HepG2 (cell line): ENCODE measurements around the gene AKR7A2. TPM values are rescaled to one million over a fixed set of nuclear protein-coding genes. Genes with fewer than 3 reads are reported as not detected.
"Not testable (repeated sequence)": the region's sequence is repeated elsewhere in the genome, so short reads cannot be mapped to it uniquely, and the experiment has no call there.

Experiments
- ATAC-seq: fragments of 200-7000 bp; cut with Tn5 transposase; 3 replicates; pipeline ENCODE4 v1.9.1; 2020; ENCODE audit warnings: mild to moderate bottlenecking, moderate library complexity
- BruUV-seq: library from RNA; stranded (reverse); fragments of 400-500 nt; replicated peaks from 2 replicates; lab custom pipeline; 2021; lab: Mats Ljungman, UMichigan
- CTCF ChIA-PET: fragments of 300-600 bp; formaldehyde crosslinking; extraction: SDS; loops from one replicate; lab custom pipeline; 2021; ENCODE audit warnings: low total read pairs, inconsistent platforms, low intra/inter-chr PET ratio; lab: Yijun Ruan, JAX
- POLR2A ChIA-PET: fragments of 350-600 bp; sonication (Branson Sonifier 250); formaldehyde crosslinking; loops from one replicate; lab custom pipeline; 2020; ENCODE audit warnings: antibody characterized with exemption, inconsistent platforms; lab: Yijun Ruan, JAX
- DNase-seq: peaks from one replicate; pipeline ENCODE4 v3.0.0-alpha.2; 2015; ENCODE audit warnings: low spot score
- FAIRE-seq: peaks from 3 replicates; lab custom pipeline; 2011; peaks lifted over from hg19 to GRCh38; lab: Jason Lieb, UNC
- H2AFZ ChIP-seq: one replicate; pipeline ENCODE4 v1.6.1; 2011; ENCODE audit warnings: low read length, inconsistent platforms
- H3K27ac ChIP-seq: fragments of 300-600 bp; 3 replicates; pipeline ENCODE4 v1.8.0; 2011; ENCODE audit warnings: mixed run types, mild to moderate bottlenecking, mixed read lengths, low read length, inconsistent platforms; ENCODE audit not compliant: insufficient read depth; ENCODE audit errors: extremely low read length
- H3K27me3 ChIP-seq, 2 experiments: fragments of 200-600 bp in 1 of 2; 2 replicates in 1 of 2; 3 replicates in 1 of 2; pipeline versions ENCODE4 v1.6.0 to v1.8.0; 2011; ENCODE audit warnings: low read length in 2 of 2, mild to moderate bottlenecking in 2 of 2, moderate library complexity in 2 of 2, inconsistent platforms in 1 of 2; ENCODE audit not compliant: insufficient read depth in 2 of 2, control insufficient read depth in 1 of 2
- H3K36me3 ChIP-seq, 2 experiments: fragments of 200-600 bp in 1 of 2; replicated peaks in 1 of 2; 2 replicates in 1 of 2; 3 replicates in 1 of 2; pipeline versions ENCODE4 v1.5.1 to v1.8.0; 2011; ENCODE audit warnings: low read length in 2 of 2, inconsistent platforms in 1 of 2; ENCODE audit not compliant: insufficient read depth in 2 of 2, control insufficient read depth in 1 of 2
- H3K4me1 ChIP-seq: 2 replicates; pipeline ENCODE4 v1.5.1; 2012; ENCODE audit warnings: low read length, inconsistent platforms; ENCODE audit not compliant: insufficient read depth
- H3K4me2 ChIP-seq: 2 replicates; pipeline ENCODE4 v1.6.0; 2011; ENCODE audit warnings: low read depth, low read length, inconsistent platforms
- H3K4me3 ChIP-seq, 3 experiments: fragments of 200-600 bp in 1 of 3; sonication (generic), shearing (Covaris generic) in 1 of 3; replicated peaks in 1 of 3; 2 replicates each; pipeline ENCODE4 v1.5.1; 2011 to 2016; ENCODE audit warnings: low read length in 3 of 3, inconsistent platforms in 2 of 3, low read depth in 2 of 3, mild to moderate bottlenecking in 2 of 3, control low read depth in 1 of 3, mixed read lengths in 1 of 3; ENCODE audit not compliant: insufficient read depth in 1 of 3
- H3K79me2 ChIP-seq: one replicate; pipeline ENCODE4 v1.6.1; 2011; ENCODE audit warnings: low read length, inconsistent platforms; ENCODE audit not compliant: insufficient read depth
- H3K9ac ChIP-seq: 2 replicates; pipeline ENCODE4 v1.6.0; 2011; ENCODE audit warnings: mild to moderate bottlenecking, low read depth, low read length, inconsistent platforms; ENCODE audit not compliant: insufficient read depth
- H3K9me3 ChIP-seq: 2 replicates; pipeline ENCODE4 v1.5.1; 2012; ENCODE audit warnings: mild to moderate bottlenecking, low read length
- H4K20me1 ChIP-seq: 2 replicates; pipeline ENCODE4 v1.6.0; 2011; ENCODE audit warnings: inconsistent platforms, mild to moderate bottlenecking, low read length, moderate library complexity; ENCODE audit not compliant: insufficient read depth
- BORCS8-MEF2B ChIP-seq: sonication (generic); formaldehyde crosslinking; IDR thresholded peaks from 2 replicates; pipeline ENCODE4 v1.8.0; 2022; ENCODE audit warnings: mild to moderate bottlenecking, missing genetic modification reagents
- ZBTB33 ChIP-seq: sonication (generic); formaldehyde crosslinking; IDR thresholded peaks from 2 replicates; pipeline ENCODE4 v1.4.0; 2020; ENCODE audit warnings: missing genetic modification reagents
- WGBS: methylation state at CpG from one replicate; pipeline ENCODE4 v1.1.6; 2017; ENCODE audit warnings: low lambda C conversion rate; 5-methylcytosine and 5-hydroxymethylcytosine counted together
- in situ Hi-C: cut with HindIII; loops from 2 replicates; pipeline ENCODE4 v1.10.0; 2017; ENCODE audit warnings: low pct_unique_long_range_greater_than_20kb; ENCODE audit not compliant: extremely low pct_ligation_motif_present
- intact Hi-C: fragments of 100-400 bp; cut with micrococcal nuclease; formaldehyde crosslinking; loops from one replicate; pipeline ENCODE4 v1.10.0; 2022; ENCODE audit not compliant: unreplicated experiment
- polyA plus RNA-seq, 8 experiments: library from polyadenylated mRNA; depleted of rRNA in 3 of 8; stranded (reverse) in 7 of 8; unstranded in 1 of 8; fragments of >200 nt; fragmentation: Illumina TruSeq in 4 of 8; extraction: Trizol in 4 of 8; gene quantifications; 2 replicates each; pipeline versions ENCODE4 v1.2.1 to v1.2.3, GENCODE V29; 2011 to 2016; ENCODE audit warnings: low read depth in 4 of 8, missing spikeins in 1 of 8, mixed read lengths in 1 of 8; ENCODE audit not compliant: insufficient read depth in 1 of 8
- total RNA-seq, 5 experiments: library from RNA; depleted of rRNA; stranded (reverse); fragments of >200 nt; fragmentation: Illumina TruSeq; extraction: Trizol; gene quantifications; 2 replicates each; pipeline ENCODE4 v1.2.3, GENCODE V29; 2016; ENCODE audit warnings: low read depth in 1 of 5

The AKR7A2 gene
- total and polyA plus RNA-seq, 2 of the 13 experiments (the other 11 are each of a cell fraction or from before 2014, with no cell fraction given): 45.2 to 75.6 TPM

DNA sequence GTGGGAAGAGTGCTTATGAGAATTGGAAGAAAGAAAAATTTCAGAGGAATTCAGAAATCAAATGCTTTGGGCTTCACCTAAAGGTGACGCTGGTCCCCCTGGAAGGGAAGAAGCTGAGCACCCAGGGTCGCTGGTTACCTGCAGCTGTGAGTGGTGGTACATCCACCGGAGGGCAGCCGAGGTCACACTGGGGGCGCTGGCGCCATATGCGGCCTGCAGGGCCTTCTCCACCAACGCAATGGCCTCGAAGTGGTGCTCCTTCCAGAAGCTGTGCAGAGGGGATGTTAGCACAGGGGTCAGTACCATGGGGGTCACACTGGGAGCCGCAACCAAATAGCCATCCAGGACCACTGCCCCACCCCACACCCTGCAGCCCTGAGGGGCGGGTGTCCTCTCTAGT lies 6.1 kb downstream of the AKR7A2 start:
- WGBS: 99% methylated on average over 4 of the region's 11 CpGs
- H3K4me1 ChIP-seq: peaks cover 28% of the 10 kb centered on the region
- H3K27me3 ChIP-seq: no peaks in the 10 kb centered on the region
- no peak for DNase-seq
- no peak overlapping the region for H2AFZ ChIP-seq
- no peak for TF ChIP-seq BORCS8-MEF2B (CRISPR knock-in tag)
- TF ChIP-seq ZBTB33: peak; percentile 54; the same call in 1 of the 2 replicates
- no peak for ATAC-seq
- H3K4me3 ChIP-seq: no peak overlapping the region
- no peaks in the 10 kb centered on the region; the same call in 1 of the 2 replicates for H4K20me1 ChIP-seq
- in situ Hi-C loops (no loop called here), intact Hi-C loops (no loop called here)
- ChIA-PET CTCF (no interaction called here), POLR2A (no interaction called here)
- BruUV-seq: no TSS peak
- H3K36me3 ChIP-seq: peaks cover 15 to 61% of the 10 kb centered on the region in 2 experiments
- H3K4me2 ChIP-seq: no peak overlapping the region
- H3K9ac ChIP-seq: no peak overlapping the region
- FAIRE-seq: no peak
- no peaks in the 10 kb centered on the region for H3K9me3 ChIP-seq
- no peak overlapping the region for H3K27ac ChIP-seq
- peaks cover 8% of the 10 kb centered on the region for H3K79me2 ChIP-seq

- ATAC-seq, CTCF ChIA-PET, POLR2A ChIA-PET, DNase-seq, H3K9ac ChIP-seq, BruUV-seq, H4K20me1 ChIP-seq, H3K4me3 ChIP-seq, H3K9me3 ChIP-seq, H3K79me2 ChIP-seq, H3K27ac ChIP-seq, H3K27me3 ChIP-seq, H3K4me2 ChIP-seq, FAIRE-seq, intact Hi-C loops, in situ Hi-C loops, H2AFZ ChIP-seq: not testable (repeated sequence)
- WGBS: 95% methylated on average over 7 of the region's 10 CpGs
- peaks cover 15 to 59% of the 10 kb centered on the region in 2 experiments for H3K36me3 ChIP-seq
- H3K4me1 ChIP-seq: peaks cover 10% of the 10 kb centered on the region
Observed at GRCh38 chr1:19304081-19304480, 7.9 kb downstream of the AKR7A2 start.
